ENCODE measurements around the gene CARHSP1.
"Not testable (repeated sequence)": the region's sequence is repeated elsewhere in the genome, so short reads cannot be mapped to it uniquely, and the experiment has no call there.

Gene CARHSP1

DNA sequence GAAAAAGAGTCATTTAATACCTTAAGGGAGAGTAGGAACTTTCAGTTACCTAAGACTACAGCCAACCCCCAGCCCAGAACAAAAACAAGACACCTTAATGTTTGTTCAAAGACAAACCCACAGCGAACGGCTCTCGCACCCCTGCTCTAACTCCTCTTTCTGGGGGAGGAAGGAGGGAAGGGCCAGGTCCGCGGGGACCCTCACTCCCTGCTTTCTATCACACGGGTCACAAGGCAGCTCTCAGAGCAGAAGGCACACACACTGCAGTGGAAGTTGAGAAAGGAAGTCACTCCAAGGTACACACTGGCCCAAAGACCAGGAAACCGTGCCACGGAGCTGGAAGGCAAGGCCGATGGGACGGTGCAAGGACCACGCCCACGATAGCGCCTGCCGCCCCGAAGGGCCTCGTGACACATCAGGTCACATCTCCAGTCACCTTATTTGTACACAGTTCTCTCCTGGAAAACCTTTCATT is 23.3 kb upstream of the CARHSP1 start:
- no peak for DNase-seq

- DNase-seq = no peak
Observed at GRCh38 chr16:8890549-8890921, 21.7 kb upstream of the CARHSP1 start.

- DNase-seq = no peak
Observed at GRCh38 chr16:8889893-8890548, 21.2 kb upstream of the CARHSP1 start.

DNA sequence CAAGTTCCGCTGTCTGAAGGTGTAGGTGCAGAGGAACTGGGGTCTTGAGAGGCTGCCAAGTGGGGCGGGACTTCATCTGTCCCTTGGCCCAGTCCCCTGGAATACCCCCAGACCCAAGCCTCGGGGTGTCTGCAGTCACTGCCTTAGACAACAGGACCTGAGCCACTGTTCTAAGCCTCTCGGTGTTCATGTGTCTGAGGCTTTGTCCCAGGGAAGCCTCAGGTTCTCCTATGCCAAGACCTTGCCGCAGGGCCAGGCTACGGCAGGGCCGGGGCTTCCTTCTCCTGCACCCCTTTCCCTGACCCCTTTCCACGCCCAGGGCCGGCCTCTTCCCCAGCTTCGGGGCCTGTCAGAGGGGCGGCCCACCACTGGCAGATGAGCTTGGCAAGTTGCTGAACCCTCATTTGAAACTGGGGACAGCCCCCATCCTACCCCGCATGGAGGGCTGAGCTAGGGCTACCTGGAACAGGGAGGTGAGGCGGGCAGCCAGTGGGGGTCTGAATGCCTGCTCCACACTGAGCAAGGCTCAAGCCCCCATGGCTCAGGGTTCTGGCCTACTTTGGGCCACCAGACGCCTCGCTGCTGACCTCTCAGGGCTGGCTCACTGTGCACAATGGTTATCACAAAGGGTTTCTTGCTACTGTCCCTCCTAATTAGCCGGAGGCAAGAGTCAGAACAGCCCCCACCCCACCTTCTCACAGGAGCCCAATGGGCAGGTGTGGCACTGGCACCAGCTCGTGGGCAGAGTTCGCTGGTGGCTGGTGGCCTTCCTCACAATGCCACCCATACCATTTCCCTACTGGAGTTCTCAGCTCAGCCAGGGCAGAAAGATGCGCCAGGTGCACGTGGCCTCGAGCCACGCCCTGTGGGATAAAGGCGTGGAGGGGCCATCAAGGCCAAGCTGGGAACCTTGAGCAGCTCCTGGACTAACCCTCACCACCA is 20.4 kb upstream of the CARHSP1 start:
- no peak for DNase-seq

GRCh38 chr16:8887952-8888560 is 19.2 kb upstream of the CARHSP1 start:
- no peak for DNase-seq

DNA sequence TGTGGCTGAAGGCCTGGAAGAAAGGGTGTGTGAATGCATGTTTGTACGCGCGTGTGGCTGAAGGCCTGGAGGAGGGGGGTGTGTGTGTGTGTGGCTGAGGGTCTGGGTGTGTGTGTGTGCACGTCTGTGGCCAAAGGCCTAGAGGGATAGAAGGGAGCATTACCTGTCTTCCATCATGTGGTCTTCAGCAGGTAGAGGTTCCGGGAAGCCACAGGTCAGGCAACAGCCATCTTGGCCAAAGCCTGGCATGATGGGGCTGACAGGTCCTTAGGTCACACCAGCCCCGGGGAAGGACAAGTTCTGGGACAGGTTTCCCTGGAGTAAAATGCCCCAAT is 18.6 kb upstream of the CARHSP1 start:
- DNase-seq = no peak

- no peak for DNase-seq
Observed at GRCh38 chr16:8886593-8887430, 18.0 kb upstream of the CARHSP1 start.

GRCh38 chr16:8885674-8886592 is 17.1 kb upstream of the CARHSP1 start:
- peak; percentile 12 for DNase-seq

- no peak for DNase-seq
Observed at GRCh38 chr16:8882725-8883377, 14.0 kb upstream of the CARHSP1 start.

DNA sequence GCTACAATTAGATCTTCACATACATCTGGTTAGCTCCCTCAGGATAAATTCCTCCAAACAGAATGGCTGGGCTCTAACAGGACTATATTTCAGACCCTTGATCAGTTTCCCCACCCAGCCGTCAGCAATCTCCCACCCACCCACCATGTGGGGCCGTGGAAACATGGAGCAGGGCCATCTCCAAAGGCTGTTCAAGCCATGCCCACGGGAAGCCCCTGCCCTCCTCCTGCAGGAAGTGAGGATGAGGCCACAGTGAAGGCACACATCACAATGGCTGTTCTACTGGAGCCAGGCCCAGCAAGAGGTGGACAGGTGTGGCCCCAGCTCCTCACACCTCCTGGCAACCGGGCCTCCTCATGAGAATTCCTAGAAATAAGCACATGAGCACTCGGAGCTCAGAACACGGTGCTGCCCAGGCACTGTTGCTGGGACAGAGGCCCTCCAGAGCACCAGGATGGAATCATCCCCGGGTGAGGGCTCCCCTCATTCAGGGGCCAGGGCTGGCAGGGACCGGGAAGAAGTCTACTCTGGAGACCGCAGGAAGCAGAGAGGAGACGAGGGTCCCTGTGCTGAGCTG is 13.3 kb upstream of the CARHSP1 start, which contains the start of gene LITAFD:
TSS of gene LITAFD (plus strand) at position 311 of the 577 bp plus-strand sequence. CDS start 2,005 bp downstream, outside the sequence.
- DNase-seq = no peak

GRCh38 chr16:8880839-8881510 is 12.2 kb upstream of the CARHSP1 start:
- no peak for DNase-seq

DNA sequence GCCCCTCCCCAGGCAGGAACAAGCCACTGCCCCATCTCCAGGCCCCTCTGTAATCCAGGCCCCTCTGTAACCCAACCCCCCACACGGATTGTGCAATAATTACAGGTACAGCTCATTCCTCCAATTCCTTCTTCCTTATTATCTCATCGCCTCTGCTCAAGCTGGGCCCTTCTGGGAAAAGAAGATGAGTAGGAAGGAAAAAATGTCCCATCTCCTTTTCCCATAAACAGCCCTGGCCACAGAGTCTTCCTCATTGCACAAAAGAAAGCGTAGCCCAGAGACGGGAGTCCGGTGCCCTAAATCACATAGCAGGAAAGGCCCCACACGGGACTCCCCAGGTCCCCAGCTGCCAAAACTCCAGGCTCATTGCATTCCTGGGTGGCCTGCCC is 9.7 kb upstream of the CARHSP1 start:
- DNase-seq = no peak

DNA sequence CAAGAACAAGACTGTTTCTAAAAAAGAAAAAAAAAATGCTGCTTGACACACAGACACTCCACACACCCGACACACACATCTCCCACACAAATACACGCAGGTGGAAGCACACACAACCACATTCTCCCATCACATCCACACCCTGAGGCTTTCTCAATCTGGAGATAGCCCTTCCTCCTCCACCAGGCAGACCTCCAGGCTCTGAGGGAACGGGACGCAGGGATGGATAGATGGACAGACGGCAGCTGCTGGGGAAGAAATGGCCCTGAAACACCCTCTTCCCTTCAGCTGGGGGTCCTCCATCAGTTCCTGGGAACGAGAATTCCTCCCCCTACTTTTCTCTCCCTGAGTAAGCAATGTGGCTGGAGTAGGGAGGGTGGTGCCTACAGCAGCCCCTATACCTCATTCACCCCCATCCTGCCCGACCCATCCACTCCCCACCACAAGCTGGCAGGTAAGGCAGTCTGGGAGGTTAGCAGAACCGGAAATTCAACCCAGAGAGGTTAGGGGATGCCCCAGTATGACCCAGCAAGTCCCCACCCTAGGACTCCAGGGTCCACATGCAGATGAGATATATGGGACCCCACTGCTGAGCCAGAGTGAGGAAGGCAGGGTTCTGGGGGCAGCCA is 9.2 kb upstream of the CARHSP1 start:
- DNase-seq = no peak

DNA sequence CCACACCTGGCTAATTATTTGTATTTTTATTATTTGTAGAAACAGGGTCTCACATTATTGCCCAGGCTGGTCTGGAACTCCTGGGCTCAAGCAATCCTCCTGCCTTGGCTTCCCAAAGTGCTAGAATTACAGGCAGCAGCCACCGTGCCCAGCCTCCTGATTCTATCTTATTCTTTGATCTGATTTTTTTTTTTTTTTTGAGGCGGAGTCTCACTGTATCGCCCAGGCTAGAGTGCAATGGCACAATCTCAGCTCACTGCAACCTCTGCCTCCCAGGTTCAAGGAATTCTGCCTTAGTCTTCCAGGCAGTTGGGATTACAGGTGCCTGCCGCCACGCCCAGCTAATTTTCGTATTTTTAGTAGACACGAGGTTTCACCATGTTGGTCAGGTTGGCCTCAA is 6.5 kb upstream of the CARHSP1 start:
- DNase-seq = not testable (repeated sequence)

DNA sequence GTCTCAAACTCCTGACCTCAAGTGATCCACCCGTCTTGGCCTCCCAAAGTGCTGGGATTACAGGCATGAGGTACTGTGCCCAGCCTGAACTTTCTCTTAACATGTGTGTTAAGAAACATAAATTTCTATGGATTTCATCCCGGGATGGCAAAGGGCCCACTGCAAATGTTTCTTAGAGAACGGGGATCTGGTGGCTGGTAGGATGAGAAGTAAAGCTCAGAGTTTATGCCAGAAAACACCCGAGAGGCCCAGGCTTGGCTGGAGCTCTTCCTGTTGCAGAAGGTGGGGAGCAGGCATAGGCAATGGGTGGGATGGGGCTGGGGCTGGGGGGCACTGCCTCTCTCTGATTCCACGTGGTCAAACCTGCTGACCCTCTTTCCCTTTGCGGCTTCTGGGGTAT is 5.6 kb upstream of the CARHSP1 start:
- DNase-seq = no peak

- DNase-seq = not testable (repeated sequence)
Observed at GRCh38 chr16:8873866-8874195, 5.0 kb upstream of the CARHSP1 start.

- DNase-seq = no peak
Observed at GRCh38 chr16:8872967-8873865, 4.4 kb upstream of the CARHSP1 start.

- no peak for DNase-seq
Observed at GRCh38 chr16:8872071-8872470, 3.3 kb upstream of the CARHSP1 start.

GRCh38 chr16:8869988-8870241 is 1.1 kb upstream of the CARHSP1 start:
- DNase-seq = not testable (repeated sequence)
